ENCODE measurements around the gene CHADL. TPM values are rescaled to one million over a fixed set of nuclear protein-coding genes. Genes with fewer than 3 reads are reported as not detected.

CHADL gene
- total RNA-seq, 1 donor from 2014 or later: 0.27 TPM

- Mint-ChIP-seq H3K4me3 (ENCODE audit: unreplicated experiment) (no peak overlapping the region), H3K36me3 (ENCODE audit: unreplicated experiment) (no peaks in the 10 kb centered on the region), H3K9me3 (ENCODE audit: unreplicated experiment) (peaks cover 6% of the 10 kb centered on the region), H3K27me3 (ENCODE audit: unreplicated experiment) (peaks cover 1% of the 10 kb centered on the region), H3K27ac (ENCODE audit: unreplicated experiment) (no peak overlapping the region), H3K4me1 (ENCODE audit: low read depth, unreplicated experiment) (no peaks in the 10 kb centered on the region)
- DNase-seq: no peak
- TF ChIP-seq CTCF (IDR thresholded peaks at IDR 0.05; ENCODE audit: partially characterized antibody, unreplicated experiment): no peak
Observed at GRCh38 chr22:41231369-41231768, 9.4 kb downstream of the CHADL start.

DNA sequence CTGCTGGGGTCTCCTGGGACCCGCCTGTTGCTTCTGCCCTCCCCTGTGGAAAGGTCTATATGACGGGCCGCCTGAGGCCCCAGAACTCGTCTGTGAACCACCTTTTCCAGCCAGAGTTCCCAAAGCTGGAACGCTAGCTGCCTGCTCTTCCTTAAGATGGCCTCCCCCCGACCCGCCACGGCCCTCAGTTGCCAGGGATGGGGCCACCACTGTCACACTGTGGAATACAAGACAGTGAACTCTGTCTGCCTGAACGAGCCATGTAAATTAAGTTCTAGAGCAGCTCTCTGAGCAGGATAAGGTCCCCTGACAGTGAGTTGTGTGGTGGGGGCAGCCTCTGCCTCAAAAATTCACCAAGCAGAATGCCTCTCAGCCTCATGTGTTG, 10.3 kb downstream of the CHADL start:
- Mint-ChIP-seq H3K9me3 (ENCODE audit: unreplicated experiment) (peaks cover 6% of the 10 kb centered on the region), H3K36me3 (ENCODE audit: unreplicated experiment) (no peaks in the 10 kb centered on the region), H3K27me3 (ENCODE audit: unreplicated experiment) (peaks cover 1% of the 10 kb centered on the region), H3K27ac (ENCODE audit: unreplicated experiment) (no peak overlapping the region), H3K4me1 (ENCODE audit: low read depth, unreplicated experiment) (no peaks in the 10 kb centered on the region), H3K4me3 (ENCODE audit: unreplicated experiment) (no peak overlapping the region)
- TF ChIP-seq CTCF (IDR thresholded peaks at IDR 0.05; ENCODE audit: partially characterized antibody, unreplicated experiment): no peak
- no peak for DNase-seq

GRCh38 chr22:41229730-41230400, 10.9 kb downstream of the CHADL start:
- DNase-seq: no peak
- H3K4me3 Mint-ChIP-seq (ENCODE audit: unreplicated experiment): no peak overlapping the region
- H3K4me1 Mint-ChIP-seq (ENCODE audit: low read depth, unreplicated experiment): no peaks in the 10 kb centered on the region
- no peaks in the 10 kb centered on the region for H3K36me3 Mint-ChIP-seq (ENCODE audit: unreplicated experiment)
- TF ChIP-seq CTCF (IDR thresholded peaks at IDR 0.05; ENCODE audit: partially characterized antibody, unreplicated experiment): no peak
- peaks cover 6% of the 10 kb centered on the region for H3K9me3 Mint-ChIP-seq (ENCODE audit: unreplicated experiment)
- no peak overlapping the region for H3K27ac Mint-ChIP-seq (ENCODE audit: unreplicated experiment)
- H3K27me3 Mint-ChIP-seq (ENCODE audit: unreplicated experiment): peaks cover 1% of the 10 kb centered on the region

DNA sequence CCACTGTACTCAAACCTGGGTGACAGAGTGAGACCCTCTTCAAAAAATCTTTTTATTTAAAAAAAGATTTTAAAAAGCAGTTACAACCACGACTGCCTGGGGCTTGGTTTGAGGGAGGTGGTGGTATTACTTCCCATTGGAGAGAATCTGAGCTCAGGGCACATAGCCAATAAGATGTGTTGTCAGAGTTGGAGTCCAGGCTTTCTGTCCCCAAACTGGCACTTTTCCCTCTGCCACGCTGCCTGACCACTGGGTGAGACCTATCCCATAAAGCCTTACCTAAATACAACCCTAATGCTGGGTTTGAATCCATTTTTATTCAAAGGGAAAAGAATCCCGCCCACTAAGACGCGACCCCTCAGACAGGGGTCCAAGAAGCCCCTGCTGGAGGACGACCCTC, 11.5 kb downstream of the CHADL start:
- no peak overlapping the region for H3K4me3 Mint-ChIP-seq (ENCODE audit: unreplicated experiment)
- no peaks in the 10 kb centered on the region for H3K27me3 Mint-ChIP-seq (ENCODE audit: unreplicated experiment)
- TF ChIP-seq CTCF (IDR thresholded peaks at IDR 0.05; ENCODE audit: partially characterized antibody, unreplicated experiment): no peak
- no peaks in the 10 kb centered on the region for H3K4me1 Mint-ChIP-seq (ENCODE audit: low read depth, unreplicated experiment)
- DNase-seq: no peak
- peaks cover 6% of the 10 kb centered on the region for H3K9me3 Mint-ChIP-seq (ENCODE audit: unreplicated experiment)
- no peaks in the 10 kb centered on the region for H3K36me3 Mint-ChIP-seq (ENCODE audit: unreplicated experiment)
- no peak overlapping the region for H3K27ac Mint-ChIP-seq (ENCODE audit: unreplicated experiment)

GRCh38 chr22:41226723-41227655, 13.7 kb downstream of the CHADL start:
- Mint-ChIP-seq H3K27ac (ENCODE audit: unreplicated experiment) (no peak overlapping the region), H3K9me3 (ENCODE audit: unreplicated experiment) (peaks cover 6% of the 10 kb centered on the region), H3K4me1 (ENCODE audit: low read depth, unreplicated experiment) (no peaks in the 10 kb centered on the region), H3K4me3 (ENCODE audit: unreplicated experiment) (no peak overlapping the region), H3K27me3 (ENCODE audit: unreplicated experiment) (no peaks in the 10 kb centered on the region), H3K36me3 (ENCODE audit: unreplicated experiment) (no peaks in the 10 kb centered on the region)
- no peak for TF ChIP-seq CTCF (IDR thresholded peaks at IDR 0.05; ENCODE audit: partially characterized antibody, unreplicated experiment)
- no peak for DNase-seq

Measured in glutamatergic neuron (in vitro differentiated cells).